HG02678 (cell line): ENCODE results near the gene EMP3.

Source experiments
- ATAC-seq: cut with Tn5 transposase; IDR thresholded peaks from one replicate; pipeline ENCODE4 v1.9.1; 2021; ENCODE audit warnings: mild to moderate bottlenecking, moderate library complexity; ENCODE audit not compliant: unreplicated experiment

EMP3 gene

DNA sequence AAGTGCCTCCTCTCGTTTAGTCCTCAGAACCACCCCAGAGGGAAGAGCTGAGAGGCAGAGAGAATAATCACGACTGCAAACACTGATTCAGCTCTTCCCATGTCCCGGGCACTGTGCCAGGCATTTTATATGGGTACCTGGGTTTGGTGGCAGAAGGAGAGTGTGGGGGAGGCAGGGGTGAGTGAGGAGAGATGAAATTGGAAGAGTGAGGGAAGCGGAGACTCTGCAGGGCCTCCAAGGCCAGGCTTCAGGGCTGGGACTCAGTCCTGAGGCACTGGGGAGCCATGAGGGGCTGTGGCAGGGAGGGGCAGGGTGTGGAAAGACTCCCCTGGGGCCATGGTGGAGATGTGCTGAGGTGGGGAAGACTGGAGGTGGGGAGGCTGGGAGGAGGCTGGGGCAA, 47.6 kb downstream of the EMP3 start:
- no peak for ATAC-seq

DNA sequence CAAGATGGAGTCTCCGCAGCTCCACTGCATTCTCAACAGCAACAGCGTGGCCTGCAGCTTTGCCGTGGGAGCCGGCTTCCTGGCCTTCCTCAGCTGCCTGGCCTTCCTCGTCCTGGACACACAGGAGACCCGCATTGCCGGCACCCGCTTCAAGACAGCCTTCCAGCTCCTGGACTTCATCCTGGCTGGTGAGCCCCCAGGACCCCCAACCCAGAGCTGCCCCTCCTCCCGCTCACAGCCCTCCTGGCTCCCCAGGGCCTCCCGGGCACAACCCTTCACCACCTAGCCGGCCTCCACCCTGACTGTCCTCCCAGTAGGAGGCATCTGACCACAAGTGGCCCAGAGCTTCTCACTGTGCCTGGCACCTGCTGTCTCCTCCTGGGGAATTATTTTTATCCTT, 48.2 kb downstream of the EMP3 start:
- no peak for ATAC-seq

DNA sequence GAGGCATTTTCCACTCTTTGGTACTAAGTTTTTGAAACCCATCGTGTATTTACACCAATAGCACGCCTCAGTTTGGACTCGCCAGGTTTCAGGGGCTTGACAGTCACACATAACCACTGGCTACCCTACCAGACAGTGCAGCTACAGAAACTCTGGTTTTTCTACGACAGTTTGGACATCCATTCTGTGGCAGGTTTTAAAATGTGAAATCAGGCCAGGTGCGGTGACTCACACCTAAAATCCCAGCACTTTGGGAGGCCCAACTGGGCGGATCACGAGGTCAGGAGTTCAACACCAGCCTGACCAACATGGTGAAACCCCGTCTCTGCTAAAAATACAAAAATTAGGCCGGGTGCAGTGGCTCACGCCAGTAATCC, 52.8 kb downstream of the EMP3 start:
- ATAC-seq = no peak

DNA sequence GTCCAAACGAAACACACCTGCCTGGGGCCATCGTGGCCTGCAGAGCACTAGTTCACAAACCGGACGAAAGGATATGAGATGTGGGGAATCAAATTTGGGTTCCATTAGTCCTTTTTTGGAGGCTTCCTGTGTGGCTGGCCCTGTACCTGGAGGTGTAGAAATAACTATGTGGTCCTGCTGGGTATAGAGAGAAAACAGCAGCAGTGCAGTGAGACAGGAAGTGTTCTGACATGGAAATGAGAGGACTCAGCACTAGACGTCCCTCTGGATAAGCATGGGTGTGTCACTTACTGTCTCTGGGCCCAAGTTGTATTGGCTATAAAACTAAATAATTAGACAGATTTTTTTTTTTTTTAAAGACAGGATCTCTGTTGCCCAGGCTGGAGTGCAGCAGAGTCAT, 53.7 kb downstream of the EMP3 start:
- ATAC-seq = no peak
